SU-DHL-6 (cell line): Measurements from ENCODE around the gene KDM3B.

ENCODE experiments used
- CTCF ChIP-seq: fragments of 200-600 bp; sonication (generic); IDR thresholded peaks from one replicate; pipeline ENCODE4 v1.5.1; 2017; ENCODE audit warnings: antibody characterized with exemption, mild to moderate bottlenecking, low read length, moderate library complexity; ENCODE audit not compliant: insufficient read depth, poor library complexity, severe bottlenecking
- EZH2phosphoT487 ChIP-seq: fragments of 200-600 bp; sonication (generic), shearing (Covaris generic); conservative IDR thresholded peaks from 2 replicates; pipeline ENCODE4 v1.6.1; 2018; ENCODE audit warnings: mild to moderate bottlenecking, antibody characterized with exemption, low read length, moderate library complexity, mixed read lengths

GRCh38 chr5:138425079-138425478 lies 72.6 kb downstream of the KDM3B start:
- TF ChIP-seq CTCF (no peak), EZH2phosphoT487 (no peak)
